IMR-90 (cell line): ENCODE data around the gene PRUNE2. TPM values are rescaled to one million over a fixed set of nuclear protein-coding genes. Genes with fewer than 3 reads are reported as not detected.

Source experiments
- ATAC-seq: fragments of 200-7000 bp; cut with Tn5 transposase; 2 replicates; pipeline ENCODE4 v1.9.1; 2020; ENCODE audit warnings: low read depth, mild to moderate bottlenecking, moderate library complexity
- BruUV-seq: library from RNA; stranded (reverse); fragments of 400-500 nt; replicated peaks from 2 replicates; lab custom pipeline; 2021; lab: Mats Ljungman, UMichigan
- CTCF ChIA-PET: fragments of 300-600 bp; formaldehyde crosslinking; extraction: SDS; loops from one replicate; lab custom pipeline; 2021; ENCODE audit warnings: antibody characterized with exemption; lab: Yijun Ruan, JAX
- POLR2A ChIA-PET: fragments of 300-600 bp; sonication (Branson Sonifier 250); formaldehyde crosslinking; loops from one replicate; lab custom pipeline; 2022; ENCODE audit warnings: antibody characterized with exemption; ENCODE audit not compliant: unreplicated experiment; lab: Charles Lee
- DNase-seq: peaks from one replicate; pipeline ENCODE4 v3.0.0; 2013
- H2AFZ ChIP-seq: replicated peaks from 2 replicates; pipeline ENCODE3; 2013; ENCODE audit warnings: low read length, mild to moderate bottlenecking; ENCODE audit not compliant: poor library complexity
- H2AK5ac ChIP-seq: 2 replicates; pipeline ENCODE4 v1.6.1; 2013; ENCODE audit warnings: low read depth, low read length, inconsistent platforms
- H2AK9ac ChIP-seq: replicated peaks from 2 replicates; pipeline ENCODE3; 2013; ENCODE audit warnings: mild to moderate bottlenecking, low read depth, low read length, moderate library complexity; ENCODE audit not compliant: poor library complexity
- H2BK120ac ChIP-seq: 2 replicates; pipeline ENCODE4 v1.6.1; 2013; ENCODE audit warnings: low read depth, low read length, inconsistent platforms
- H2BK15ac ChIP-seq: 3 replicates; pipeline ENCODE4 v1.6.1; 2013; ENCODE audit warnings: low read depth, low read length, inconsistent platforms
- H2BK20ac ChIP-seq: 2 replicates; pipeline ENCODE4 v1.6.1; 2013; ENCODE audit warnings: low read depth, mild to moderate bottlenecking, inconsistent platforms, low read length, moderate library complexity
- H2BK5ac ChIP-seq: 2 replicates; pipeline ENCODE4 v1.6.1; 2013; ENCODE audit warnings: mild to moderate bottlenecking, low read depth, low read length, inconsistent platforms; ENCODE audit not compliant: poor library complexity, severe bottlenecking
- H3K14ac ChIP-seq: replicated peaks from 2 replicates; pipeline ENCODE4 v1.6.1; 2013; ENCODE audit warnings: low read depth, low read length, inconsistent platforms
- H3K18ac ChIP-seq: 2 replicates; pipeline ENCODE4 v1.6.1; 2013; ENCODE audit warnings: low read depth, low read length, control low read depth
- H3K23ac ChIP-seq: 2 replicates; pipeline ENCODE4 v1.6.1; 2013; ENCODE audit warnings: low read depth, low read length, inconsistent platforms
- H3K27ac ChIP-seq: 2 replicates; pipeline ENCODE4 v1.5.1; 2013; ENCODE audit warnings: mild to moderate bottlenecking, control low read depth, low read length; ENCODE audit not compliant: insufficient read depth
- H3K27me3 ChIP-seq: 2 replicates; pipeline ENCODE4 v1.6.1; 2013; ENCODE audit warnings: low read length; ENCODE audit not compliant: control insufficient read depth, insufficient read depth
- H3K36me3 ChIP-seq: 2 replicates; pipeline ENCODE4 v1.6.1; 2013; ENCODE audit warnings: low read length, mixed read lengths; ENCODE audit not compliant: control insufficient read depth, insufficient read depth
- H3K4ac ChIP-seq: 2 replicates; pipeline ENCODE4 v1.6.1; 2013; ENCODE audit warnings: low read depth, low read length, inconsistent platforms
- H3K4me1 ChIP-seq: 2 replicates; pipeline ENCODE4 v1.6.1; 2013; ENCODE audit warnings: low read length, mixed read lengths; ENCODE audit not compliant: control insufficient read depth, insufficient read depth
- H3K4me2 ChIP-seq: 2 replicates; pipeline ENCODE4 v1.6.1; 2013; ENCODE audit warnings: low read depth, mild to moderate bottlenecking, control low read depth, low read length, moderate library complexity
- H3K4me3 ChIP-seq: 2 replicates; pipeline ENCODE4 v1.5.1; 2013; ENCODE audit warnings: low read depth, mild to moderate bottlenecking, control low read depth, low read length, moderate library complexity; ENCODE audit not compliant: insufficient read depth
- H3K56ac ChIP-seq: 2 replicates; pipeline ENCODE4 v1.6.1; 2013; ENCODE audit warnings: low read length, inconsistent platforms; ENCODE audit not compliant: insufficient read depth; ENCODE audit errors: extremely low read depth
- H3K79me1 ChIP-seq, 2 experiments: 2 replicates each; pipeline ENCODE4 v1.6.1; 2013; ENCODE audit warnings: low read length in 2 of 2, inconsistent platforms in 1 of 2, low read depth in 1 of 2
- H3K9ac ChIP-seq: 2 replicates; pipeline ENCODE4 v1.6.1; 2013; ENCODE audit warnings: low read depth, low read length, control low read depth
- H3K9me1 ChIP-seq: 2 replicates; pipeline ENCODE4 v1.6.1; 2013; ENCODE audit warnings: low read length, inconsistent platforms; ENCODE audit not compliant: insufficient read depth
- H3K9me3 ChIP-seq: 2 replicates; pipeline ENCODE4 v1.6.1; 2013; ENCODE audit warnings: low read length; ENCODE audit not compliant: control insufficient read depth, insufficient read depth
- H4K20me1 ChIP-seq: 2 replicates; pipeline ENCODE4 v1.6.1; 2013; ENCODE audit warnings: low read length, inconsistent platforms; ENCODE audit not compliant: insufficient read depth
- H4K5ac ChIP-seq: 2 replicates; pipeline ENCODE4 v1.6.1; 2013; ENCODE audit warnings: mild to moderate bottlenecking, low read depth, low read length, control low read depth
- H4K8ac ChIP-seq, 2 experiments: 2 replicates each; pipeline ENCODE4 v1.6.1; 2013; ENCODE audit warnings: low read depth in 2 of 2, low read length in 2 of 2, control low read depth in 1 of 2, inconsistent platforms in 1 of 2
- H4K91ac ChIP-seq: 2 replicates; pipeline ENCODE4 v1.6.1; 2013; ENCODE audit warnings: low read depth, low read length, inconsistent platforms; ENCODE audit not compliant: insufficient read depth
- RCOR1 ChIP-seq: IDR thresholded peaks from 2 replicates; pipeline ENCODE4 v1.6.1; 2012; ENCODE audit warnings: mild to moderate bottlenecking, low read length, improper control_type of control experiment; ENCODE audit not compliant: insufficient replicate concordance
- SMC3 ChIP-seq: fragments of 150-350 bp; IDR thresholded peaks from 2 replicates; pipeline ENCODE4 v1.6.1; 2016; ENCODE audit warnings: low read depth, mild to moderate bottlenecking, antibody characterized with exemption, low read length, moderate library complexity
- WGBS, 2 experiments: methylation state at CpG; one replicate each; pipeline versions ENCODE4 v1.1.5 to v1.1.7; 2013; ENCODE audit warnings: missing lambda C conversion rate in 2 of 2; ENCODE audit not compliant: insufficient read length in 1 of 2; ENCODE audit errors: extremely low coverage in 2 of 2; 5-methylcytosine and 5-hydroxymethylcytosine counted together
- dilution Hi-C: fragments of 300-500 bp; cut with HindIII; formaldehyde crosslinking; loops from one replicate; pipeline ENCODE4 v1.14.3; 2018; ENCODE audit warnings: low sequenced_read_pairs; ENCODE audit not compliant: unreplicated experiment
- in situ Hi-C: fragments of 300-500 bp; cut with MboI; formaldehyde crosslinking; loops from 3 replicates; pipeline ENCODE4 v1.14.3; 2019; ENCODE audit warnings: low sequenced_read_pairs, inconsistent platforms, mixed read lengths
- intact Hi-C: fragments of 100-400 bp; cut with micrococcal nuclease; formaldehyde crosslinking; loops from 2 replicates; pipeline ENCODE4 v1.10.0; 2022
- polyA plus RNA-seq, 3 experiments: library from polyadenylated mRNA; depleted of rRNA; stranded (reverse); fragments of >200 nt; gene quantifications; 2 replicates each; pipeline ENCODE4 v1.2.3, GENCODE V29; 2012; ENCODE audit warnings: low replicate concordance in 1 of 3
- total RNA-seq: library from RNA; depleted of rRNA; stranded (reverse); fragments of >200 nt; gene quantifications from 2 replicates; pipeline ENCODE4 v1.2.3, GENCODE V29; 2012

The PRUNE2 gene
- total and polyA plus RNA-seq, 2 of the 4 experiments (the other 2 are of a cell fraction), result 0.70 to 1.6 TPM

- TF ChIP-seq SMC3 (no peak), RCOR1 (no peak)
Measured at GRCh38 chr9:76926846-76927245, 20.9 kb upstream of the PRUNE2 start.

More at GRCh38 chr9:76926846-76927245, 20.9 kb upstream of the PRUNE2 start:
- DNase-seq, result no peak
- H4K20me1 ChIP-seq, result no peaks in the 10 kb centered on the region
- intact Hi-C loops, result no loop called here
- H3K4me3 ChIP-seq, result no peak overlapping the region
- H3K27me3 ChIP-seq, result peaks cover 6% of the 10 kb centered on the region; the same call in 1 of the 2 replicates
- no peak for ATAC-seq
- ChIA-PET CTCF (no interaction called here), POLR2A (no interaction called here)
- peak overlapping the region in 1 of 2 experiments; percentile 23; a peak in 2 of 4 replicates for H4K8ac ChIP-seq
- H3K9ac ChIP-seq, result no peak overlapping the region
- H3K4me1 ChIP-seq, result peaks cover 4% of the 10 kb centered on the region
- H3K36me3 ChIP-seq, result no peaks in the 10 kb centered on the region
- peak overlapping the region; percentile 42; the same call in 1 of the 2 replicates for H3K18ac ChIP-seq
- peak overlapping the region; percentile 64 for H2AFZ ChIP-seq
- no peaks in the 10 kb centered on the region for H3K9me1 ChIP-seq
- no peaks in the 10 kb centered on the region for H3K9me3 ChIP-seq
- BruUV-seq, result no TSS peak
- no peak overlapping the region for H3K4me2 ChIP-seq
- H2BK15ac ChIP-seq, result 0 out of 3 replicates have a peak overlapping the region, but pooled peaks have one; percentile 70
- in situ Hi-C loops, result no loop called here
- H2AK9ac ChIP-seq, result no peak overlapping the region
- H4K5ac ChIP-seq, result no peak overlapping the region
- no peak overlapping the region for H3K14ac ChIP-seq
- H2BK20ac ChIP-seq, result peak overlapping the region; percentile 55; the same call in 1 of the 2 replicates
- peak overlapping the region; percentile 45 for H2AK5ac ChIP-seq
- no peak overlapping the region for H3K56ac ChIP-seq
- H3K79me1 ChIP-seq, result no peaks in the 10 kb centered on the region
- dilution Hi-C loops, result no loop called here
- no peak overlapping the region for H3K23ac ChIP-seq
- peak overlapping the region; percentile 44 for H2BK120ac ChIP-seq
- peak overlapping the region; percentile 78 for H2BK5ac ChIP-seq
- peak overlapping the region; percentile 15; the same call in 1 of the 2 replicates for H3K27ac ChIP-seq
- whole genome bisulfite sequencing, 2 experiments, result no CpG with 5 or more reads among the region's 6 CpGs
- no peak overlapping the region for H3K4ac ChIP-seq
- peak overlapping the region; percentile 59 for H4K91ac ChIP-seq
